Liver (tissue), 9 donors: ENCODE data around the gene AADACL4. TPM values are rescaled to one million over a fixed set of nuclear protein-coding genes. Genes with fewer than 3 reads are reported as not detected.

Experiments
- DNase-seq: peaks from one replicate; pipeline ENCODE4 v3.0.0-alpha.2; 2017; ENCODE audit warnings: low spot score
- H3K27ac ChIP-seq, 2 donors: one replicate each; pipeline ENCODE4 v1.7.0; 2013; ENCODE audit warnings: inconsistent platforms in 2 of 2, low read length in 2 of 2, control low read depth in 1 of 2, low read depth in 1 of 2, mild to moderate bottlenecking in 1 of 2
- H3K27me3 ChIP-seq, 4 donors: one replicate each; pipeline versions ENCODE4 v1.6.1 to v1.7.0; 2013; ENCODE audit warnings: low read length in 3 of 4, inconsistent platforms in 1 of 4, mild to moderate bottlenecking in 1 of 4, moderate library complexity in 1 of 4; ENCODE audit not compliant: control insufficient read depth in 4 of 4, insufficient read depth in 4 of 4
- H3K36me3 ChIP-seq, 4 donors: one replicate each; pipeline versions ENCODE4 v1.6.1 to v1.7.0; 2013; ENCODE audit warnings: low read length in 3 of 4, mild to moderate bottlenecking in 3 of 4, low read depth in 1 of 4, moderate library complexity in 1 of 4; ENCODE audit not compliant: control insufficient read depth in 4 of 4, insufficient read depth in 3 of 4
- H3K4me1 ChIP-seq, 4 donors: one replicate each; pipeline versions ENCODE4 v1.6.1 to v1.7.0; 2013; ENCODE audit warnings: low read length in 3 of 4, mild to moderate bottlenecking in 3 of 4, moderate library complexity in 1 of 4; ENCODE audit not compliant: control insufficient read depth in 4 of 4, insufficient read depth in 4 of 4
- H3K4me3 ChIP-seq, 3 donors: one replicate each; pipeline versions ENCODE4 v1.6.1 to v1.7.0; 2013; ENCODE audit warnings: low read length in 3 of 3, control low read depth in 1 of 3, low read depth in 1 of 3, mild to moderate bottlenecking in 1 of 3
- H3K9ac ChIP-seq, 2 donors: one replicate each; pipeline ENCODE4 v1.7.0; 2013; ENCODE audit warnings: low read length in 2 of 2, mild to moderate bottlenecking in 2 of 2, moderate library complexity in 2 of 2, control low read depth in 1 of 2, low read depth in 1 of 2
- H3K9me3 ChIP-seq, 4 donors: one replicate each; pipeline versions ENCODE4 v1.6.1 to v1.7.0; 2013; ENCODE audit warnings: low read length in 3 of 4; ENCODE audit not compliant: control insufficient read depth in 4 of 4
- EGR1 ChIP-seq, 2 donors: IDR thresholded peaks; 2 replicates each; pipeline ENCODE4 v1.6.1; 2016 to 2018; ENCODE audit warnings: antibody characterized with exemption in 2 of 2, low read depth in 2 of 2
- FOXA1 ChIP-seq: IDR thresholded peaks from 2 replicates; pipeline ENCODE4 v1.6.1; 2016; ENCODE audit warnings: antibody characterized with exemption
- FOXA2 ChIP-seq: IDR thresholded peaks from 2 replicates; pipeline ENCODE4 v1.6.1; 2016; ENCODE audit warnings: antibody characterized with exemption
- GABPA ChIP-seq, 2 donors: IDR thresholded peaks in 1 of 2; conservative IDR thresholded peaks in 1 of 2; 2 replicates each; pipeline ENCODE4 v1.6.1; 2016; ENCODE audit warnings: antibody characterized with exemption in 2 of 2, mild to moderate bottlenecking in 1 of 2, moderate library complexity in 1 of 2
- HNF4A ChIP-seq, 2 donors: conservative IDR thresholded peaks; 2 replicates each; pipeline ENCODE4 v1.6.1; 2016; ENCODE audit warnings: antibody characterized with exemption in 2 of 2, mild to moderate bottlenecking in 2 of 2
- HNF4G ChIP-seq: IDR thresholded peaks from 2 replicates; pipeline ENCODE4 v1.6.1; 2016; ENCODE audit warnings: antibody characterized with exemption
- JUND ChIP-seq, 2 donors: IDR thresholded peaks; 2 replicates each; pipeline ENCODE4 v1.6.1; 2016; ENCODE audit warnings: antibody characterized with exemption in 2 of 2
- NR2F2 ChIP-seq: IDR thresholded peaks from 2 replicates; pipeline ENCODE4 v1.6.1; 2016; ENCODE audit warnings: antibody characterized with exemption
- RAD21 ChIP-seq, 2 donors: IDR thresholded peaks; 2 replicates each; pipeline ENCODE4 v1.6.1; 2016; ENCODE audit warnings: antibody characterized with exemption in 2 of 2, mild to moderate bottlenecking in 2 of 2
- RXRA ChIP-seq, 2 donors: IDR thresholded peaks; 2 replicates each; pipeline ENCODE4 v1.6.1; 2017 to 2018; ENCODE audit warnings: antibody characterized with exemption in 2 of 2, mild to moderate bottlenecking in 1 of 2
- SP1 ChIP-seq: IDR thresholded peaks from 2 replicates; pipeline ENCODE4 v1.6.1; 2018; ENCODE audit warnings: antibody characterized with exemption, mild to moderate bottlenecking
- TAF1 ChIP-seq: conservative IDR thresholded peaks from 2 replicates; pipeline ENCODE4 v1.6.1; 2016; ENCODE audit warnings: antibody characterized with exemption, mild to moderate bottlenecking
- YY1 ChIP-seq: IDR thresholded peaks from 2 replicates; pipeline ENCODE4 v1.6.1; 2016; ENCODE audit warnings: antibody characterized with exemption, mild to moderate bottlenecking
- WGBS: extraction: QIAGEN DNeasy Blood & Tissue Kit; methylation state at CpG from one replicate; pipeline ENCODE4 v1.1.7; 2013; 5-methylcytosine and 5-hydroxymethylcytosine counted together
- polyA plus RNA-seq, 2 donors: library from polyadenylated mRNA; stranded (reverse) in 1 of 2; unstranded in 1 of 2; fragments of 200-250 nt in 1 of 2; fragments of >200 nt in 1 of 2; fragmentation: Nextera tagmentation in 1 of 2; extraction: Ambion mirVana in 1 of 2; gene quantifications; one replicate each; pipeline versions ENCODE4 v1.2.1 to v1.2.3, GENCODE V29; 2013 to 2015
- total RNA-seq, 2 donors: library from RNA; depleted of rRNA; stranded (reverse); fragments of >200 nt; gene quantifications; one replicate each; pipeline ENCODE4 v1.2.3, GENCODE V29; 2014
- TF ChIP-seq, protein P1 (sequence below): IDR thresholded peaks from 2 replicates; pipeline ENCODE4 v1.6.1; 2016; ENCODE audit warnings: antibody characterized with exemption
- TF ChIP-seq, protein P2 (sequence below): IDR thresholded peaks from 2 replicates; pipeline ENCODE4 v1.6.1; 2016; ENCODE audit warnings: antibody characterized with exemption
- TF ChIP-seq, protein P3 (sequence below): fragments of 150-350 bp; IDR thresholded peaks from 2 replicates; pipeline ENCODE4 v1.5.1; 2017; ENCODE audit warnings: improper control_type of control experiment, low read depth, low read length; ENCODE audit not compliant: missing input control
- TF ChIP-seq, protein P4 (sequence below): IDR thresholded peaks from 2 replicates; pipeline ENCODE4 v1.6.1; 2016; ENCODE audit warnings: antibody characterized with exemption
- donor health status: healthy.
- donor health status: healthy.
- donor health status: healthy.
- donor health status: healthy.
- donor health status: healthy.

AADACL4 gene
- total and polyA plus RNA-seq, 4 donors: not detected

DNA sequence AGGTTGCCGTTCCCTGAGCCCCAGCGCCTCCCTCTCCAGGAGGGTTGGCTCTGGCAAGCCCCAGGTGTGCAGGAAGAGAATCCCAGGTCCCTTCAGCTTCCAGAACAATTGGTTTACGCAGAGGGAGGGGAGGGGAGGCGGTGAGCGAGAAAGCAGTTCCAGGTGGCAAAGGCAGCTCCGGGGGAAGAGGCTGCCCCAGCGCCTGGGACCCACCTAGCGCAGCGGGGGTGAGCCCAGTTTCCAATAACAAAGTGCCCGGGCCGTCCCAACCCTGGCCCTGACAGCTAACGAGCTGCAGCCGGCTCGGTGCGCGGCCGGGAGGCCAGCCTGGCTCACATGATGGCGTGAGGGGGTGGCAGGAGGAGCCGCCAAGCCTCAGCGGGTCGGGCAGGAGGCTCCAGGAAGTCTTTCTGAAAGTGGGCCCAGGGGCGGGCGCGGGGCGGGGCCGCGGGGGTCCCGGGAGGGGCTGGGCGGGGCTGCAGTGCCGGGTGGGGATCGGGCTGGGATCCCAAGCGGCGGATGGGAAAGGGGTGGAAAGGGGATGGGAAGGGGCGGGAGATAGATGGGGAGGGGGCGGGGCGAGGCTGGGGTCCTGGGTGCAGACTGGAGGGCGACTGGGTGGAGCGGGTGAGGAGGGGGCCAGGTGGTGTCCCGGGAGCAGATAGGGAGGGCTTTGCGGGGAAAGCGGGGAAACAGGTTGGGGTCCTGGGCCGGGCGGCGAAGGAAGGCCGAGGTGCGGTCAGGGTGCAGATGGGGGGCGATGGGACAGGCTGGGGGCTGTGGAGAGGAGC lies 48.7 kb upstream of the AADACL4 start:
- Histone ChIP-seq H3K9me3 (no peaks in the 10 kb centered on the region), H3K9ac (peak overlapping the region in 1 of 2 donors; percentile 30), H3K36me3 (peaks cover 0 to 4% (median under 1%) of the 10 kb centered on the region in 4 donors), H3K4me3 (peak overlapping the region in 2 of 3 donors; percentile 4 to 20), H3K27ac (peak overlapping the region; percentile 94 to 96), H3K4me1 (peaks cover 23 to 88% (median 71%) of the 10 kb centered on the region in 4 donors), H3K27me3 (no peaks in the 10 kb centered on the region)
- WGBS: 18% methylated on average over 47 of the region's 47 CpGs
- no peak for DNase-seq
- no peak for TF ChIP-seq HNF4A (conservative IDR thresholded peaks at IDR 0.05)
- no peak for TF ChIP-seq FOXA2
- no peak for TF ChIP-seq HNF4G
- TF ChIP-seq, protein P1, sequence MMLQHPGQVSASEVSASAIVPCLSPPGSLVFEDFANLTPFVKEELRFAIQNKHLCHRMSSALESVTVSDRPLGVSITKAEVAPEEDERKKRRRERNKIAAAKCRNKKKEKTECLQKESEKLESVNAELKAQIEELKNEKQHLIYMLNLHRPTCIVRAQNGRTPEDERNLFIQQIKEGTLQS: no peak
- TF ChIP-seq RXRA (IDR thresholded peaks at IDR 0.05): no peak

DNA sequence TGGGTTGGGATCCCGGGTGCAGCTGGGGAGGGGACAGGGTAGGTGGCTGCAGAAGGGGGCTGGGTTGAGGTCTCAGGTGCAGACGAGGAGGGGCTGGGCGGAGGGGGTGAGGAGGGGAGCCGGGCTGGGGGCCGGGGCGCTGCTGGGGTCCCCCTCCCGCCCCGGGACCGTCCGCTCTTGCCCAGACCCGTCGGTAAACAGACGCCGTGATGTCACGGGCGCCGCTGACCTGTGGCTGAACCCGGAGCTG lies 48.2 kb upstream of the AADACL4 start:
- Histone ChIP-seq H3K9ac (no peak overlapping the region), H3K27ac (peak overlapping the region; percentile 94 to 96), H3K36me3 (peaks cover 0 to 4% (median under 1%) of the 10 kb centered on the region in 4 donors), H3K4me3 (peak overlapping the region in 1 of 3 donors; percentile 20), H3K9me3 (no peaks in the 10 kb centered on the region), H3K4me1 (peaks cover 25 to 91% (median 76%) of the 10 kb centered on the region in 4 donors), H3K27me3 (no peaks in the 10 kb centered on the region)
- 2% methylated on average over 18 of the region's 18 CpGs for WGBS
- TF ChIP-seq EGR1 (IDR thresholded peaks at IDR 0.05; ENCODE audit: low read depth in 2 of 2) (no peak), FOXA1 (peak; percentile 46), FOXA2 (peak; percentile 35), GABPA (IDR thresholded peaks at IDR 0.05 in 1 of 2, conservative IDR thresholded peaks at IDR 0.05 in 1 of 2) (no peak)
- DNase-seq: no peak

DNA sequence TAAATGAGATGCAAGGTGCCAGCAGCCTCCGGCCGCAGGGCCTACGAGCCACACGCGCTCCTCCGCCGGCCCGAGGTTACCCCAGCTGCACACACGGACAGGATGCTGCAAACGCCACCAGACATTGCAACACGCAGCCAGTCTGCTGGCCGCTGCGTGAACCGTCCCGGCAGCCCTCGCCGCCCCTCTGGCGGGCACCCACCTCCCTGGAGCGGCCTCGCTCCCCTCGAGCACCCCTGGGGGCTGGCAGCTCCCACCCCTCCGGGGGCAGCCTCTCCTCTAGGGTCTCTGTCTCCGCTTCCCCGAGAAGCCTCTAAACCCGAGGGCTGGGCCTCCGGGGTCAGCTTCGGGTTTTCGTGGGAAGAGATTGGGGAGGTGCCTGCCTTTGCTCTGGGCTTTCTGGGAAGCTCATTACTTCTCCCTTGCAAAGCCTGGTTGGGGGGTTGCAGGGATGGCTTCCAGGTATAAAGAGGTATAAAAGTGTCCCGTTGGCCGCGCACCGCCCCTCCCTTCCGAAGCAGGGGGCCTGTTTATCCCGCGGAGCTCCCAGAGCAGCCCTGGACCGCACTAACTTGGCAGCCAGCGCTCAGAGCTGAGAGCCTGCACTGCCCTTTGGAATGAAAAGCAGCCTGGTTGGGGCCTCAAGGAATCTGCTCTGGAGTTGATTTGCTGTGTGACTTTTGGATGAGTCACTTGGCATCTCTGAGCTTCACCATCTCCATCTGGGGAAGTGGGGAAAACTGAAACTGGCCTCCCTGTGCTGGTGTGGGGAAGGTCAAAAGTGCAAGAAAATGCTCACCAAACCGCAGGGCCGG lies 47.7 kb upstream of the AADACL4 start:
- H3K27ac ChIP-seq: peak overlapping the region; percentile 94 to 96
- peaks cover 0 to 4% (median under 1%) of the 10 kb centered on the region in 4 donors for H3K36me3 ChIP-seq
- no peaks in the 10 kb centered on the region for H3K9me3 ChIP-seq
- H3K27me3 ChIP-seq: no peaks in the 10 kb centered on the region
- peak overlapping the region in 2 of 3 donors; percentile 15 to 33 for H3K4me3 ChIP-seq
- peak overlapping the region; percentile 36 to 51 for H3K9ac ChIP-seq
- peaks cover 30 to 91% (median 79%) of the 10 kb centered on the region in 4 donors for H3K4me1 ChIP-seq
- 9% methylated on average over 39 of the region's 39 CpGs for WGBS
- DNase-seq: peak; percentile 68
- TF ChIP-seq, protein P2, sequence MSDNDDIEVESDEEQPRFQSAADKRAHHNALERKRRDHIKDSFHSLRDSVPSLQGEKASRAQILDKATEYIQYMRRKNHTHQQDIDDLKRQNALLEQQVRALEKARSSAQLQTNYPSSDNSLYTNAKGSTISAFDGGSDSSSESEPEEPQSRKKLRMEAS: peak; percentile 68
- TF ChIP-seq EGR1 (IDR thresholded peaks at IDR 0.05; ENCODE audit: low read depth in 2 of 2): no peak
- TF ChIP-seq, protein P1: no peak
- peak in 1 of 2 donors; percentile 56 for TF ChIP-seq JUND (IDR thresholded peaks at IDR 0.05)
- TF ChIP-seq YY1: peak; percentile 53
- TF ChIP-seq, protein P3, sequence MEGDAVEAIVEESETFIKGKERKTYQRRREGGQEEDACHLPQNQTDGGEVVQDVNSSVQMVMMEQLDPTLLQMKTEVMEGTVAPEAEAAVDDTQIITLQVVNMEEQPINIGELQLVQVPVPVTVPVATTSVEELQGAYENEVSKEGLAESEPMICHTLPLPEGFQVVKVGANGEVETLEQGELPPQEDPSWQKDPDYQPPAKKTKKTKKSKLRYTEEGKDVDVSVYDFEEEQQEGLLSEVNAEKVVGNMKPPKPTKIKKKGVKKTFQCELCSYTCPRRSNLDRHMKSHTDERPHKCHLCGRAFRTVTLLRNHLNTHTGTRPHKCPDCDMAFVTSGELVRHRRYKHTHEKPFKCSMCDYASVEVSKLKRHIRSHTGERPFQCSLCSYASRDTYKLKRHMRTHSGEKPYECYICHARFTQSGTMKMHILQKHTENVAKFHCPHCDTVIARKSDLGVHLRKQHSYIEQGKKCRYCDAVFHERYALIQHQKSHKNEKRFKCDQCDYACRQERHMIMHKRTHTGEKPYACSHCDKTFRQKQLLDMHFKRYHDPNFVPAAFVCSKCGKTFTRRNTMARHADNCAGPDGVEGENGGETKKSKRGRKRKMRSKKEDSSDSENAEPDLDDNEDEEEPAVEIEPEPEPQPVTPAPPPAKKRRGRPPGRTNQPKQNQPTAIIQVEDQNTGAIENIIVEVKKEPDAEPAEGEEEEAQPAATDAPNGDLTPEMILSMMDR: no peak
- TF ChIP-seq GABPA (IDR thresholded peaks at IDR 0.05 in 1 of 2, conservative IDR thresholded peaks at IDR 0.05 in 1 of 2): no peak
- peak; percentile 29 to 64 for TF ChIP-seq RAD21 (IDR thresholded peaks at IDR 0.05)
- TF ChIP-seq, protein P4, sequence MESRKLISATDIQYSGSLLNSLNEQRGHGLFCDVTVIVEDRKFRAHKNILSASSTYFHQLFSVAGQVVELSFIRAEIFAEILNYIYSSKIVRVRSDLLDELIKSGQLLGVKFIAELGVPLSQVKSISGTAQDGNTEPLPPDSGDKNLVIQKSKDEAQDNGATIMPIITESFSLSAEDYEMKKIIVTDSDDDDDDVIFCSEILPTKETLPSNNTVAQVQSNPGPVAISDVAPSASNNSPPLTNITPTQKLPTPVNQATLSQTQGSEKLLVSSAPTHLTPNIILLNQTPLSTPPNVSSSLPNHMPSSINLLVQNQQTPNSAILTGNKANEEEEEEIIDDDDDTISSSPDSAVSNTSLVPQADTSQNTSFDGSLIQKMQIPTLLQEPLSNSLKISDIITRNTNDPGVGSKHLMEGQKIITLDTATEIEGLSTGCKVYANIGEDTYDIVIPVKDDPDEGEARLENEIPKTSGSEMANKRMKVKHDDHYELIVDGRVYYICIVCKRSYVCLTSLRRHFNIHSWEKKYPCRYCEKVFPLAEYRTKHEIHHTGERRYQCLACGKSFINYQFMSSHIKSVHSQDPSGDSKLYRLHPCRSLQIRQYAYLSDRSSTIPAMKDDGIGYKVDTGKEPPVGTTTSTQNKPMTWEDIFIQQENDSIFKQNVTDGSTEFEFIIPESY: peak; percentile 47
- TF ChIP-seq SP1: peak; percentile 85
- TF ChIP-seq TAF1: no peak
- TF ChIP-seq NR2F2: peak; percentile 45
- peak; percentile 4 for TF ChIP-seq FOXA1
- TF ChIP-seq RXRA (IDR thresholded peaks at IDR 0.05): peak; percentile 96 to 97
- peak; percentile 40 to 70 for TF ChIP-seq HNF4A (conservative IDR thresholded peaks at IDR 0.05)
- peak; percentile 18 for TF ChIP-seq HNF4G
